NCI-H2171 (cell line): Measurements from ENCODE around the gene NXPH1.

ENCODE experiments used
- DNase-seq: peaks from one replicate; lab custom pipeline; 2025; lab: John Stamatoyannopoulos, UW

NXPH1 gene

DNA sequence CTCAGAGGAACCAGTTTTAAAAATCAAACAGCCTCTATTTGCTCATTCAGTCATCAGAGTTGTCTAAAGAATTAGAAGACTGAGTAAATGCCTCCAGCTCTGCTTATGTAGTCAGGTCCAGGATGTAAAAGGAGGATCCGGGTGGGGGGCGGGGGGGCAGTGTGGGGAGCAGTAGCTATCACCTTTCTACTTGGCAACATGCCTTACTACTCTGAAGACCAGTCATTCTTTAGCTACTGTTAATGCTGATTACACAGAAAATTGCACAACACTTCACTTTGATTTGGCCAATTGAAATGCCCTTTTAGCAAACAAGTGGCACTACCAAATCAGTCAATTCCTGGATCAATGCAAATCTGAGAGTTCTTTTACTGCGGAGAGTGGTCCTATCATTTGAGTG, 164.2 kb downstream of the NXPH1 start:
- DNase-seq, result no peak

DNA sequence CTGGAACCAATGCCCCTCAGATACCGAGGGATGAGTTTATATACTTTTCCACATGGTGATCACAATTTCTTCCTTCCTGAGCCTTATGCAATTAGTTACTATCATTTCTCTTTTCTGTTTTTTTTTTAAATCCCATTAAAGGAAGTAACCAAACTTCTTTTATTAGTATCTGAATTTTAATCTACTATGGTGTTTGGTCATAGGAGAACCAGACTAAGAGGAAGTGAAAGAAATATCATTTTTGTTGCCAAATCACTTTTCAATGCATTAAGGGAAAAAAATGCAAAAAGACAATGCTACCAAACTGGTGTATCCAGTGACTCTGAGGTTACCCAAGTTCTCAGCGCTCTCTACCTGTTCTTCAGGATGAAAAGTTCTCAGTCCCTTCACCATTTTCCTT, 167.7 kb downstream of the NXPH1 start:
- no peak for DNase-seq

GRCh38 chr7:8605221-8605620, 171.8 kb downstream of the NXPH1 start:
- DNase-seq, result no peak

- DNase-seq, result no peak
Measured at GRCh38 chr7:8612584-8612983, 179.2 kb downstream of the NXPH1 start.

- DNase-seq, result no peak
Measured at GRCh38 chr7:8613191-8613590, 179.8 kb downstream of the NXPH1 start.

DNA sequence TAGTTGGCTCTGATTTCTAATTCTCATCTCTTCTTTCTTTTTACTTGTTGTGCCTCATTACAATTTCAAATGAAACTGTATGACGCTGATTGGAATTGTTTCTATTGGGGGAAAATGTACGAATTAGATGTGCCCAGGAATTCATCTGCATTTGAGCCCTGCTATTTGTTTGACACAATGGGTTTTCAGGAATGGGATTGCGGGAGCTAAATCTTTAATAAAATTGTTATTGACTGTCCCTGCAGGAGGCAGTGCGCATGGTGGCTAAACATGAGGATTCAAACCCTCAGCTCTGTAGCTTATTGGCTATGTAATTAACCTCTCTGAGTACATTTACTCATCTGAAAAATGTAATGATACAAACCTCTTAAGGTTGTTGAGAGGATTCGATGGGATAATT, 181.6 kb downstream of the NXPH1 start:
- DNase-seq, result no peak

DNA sequence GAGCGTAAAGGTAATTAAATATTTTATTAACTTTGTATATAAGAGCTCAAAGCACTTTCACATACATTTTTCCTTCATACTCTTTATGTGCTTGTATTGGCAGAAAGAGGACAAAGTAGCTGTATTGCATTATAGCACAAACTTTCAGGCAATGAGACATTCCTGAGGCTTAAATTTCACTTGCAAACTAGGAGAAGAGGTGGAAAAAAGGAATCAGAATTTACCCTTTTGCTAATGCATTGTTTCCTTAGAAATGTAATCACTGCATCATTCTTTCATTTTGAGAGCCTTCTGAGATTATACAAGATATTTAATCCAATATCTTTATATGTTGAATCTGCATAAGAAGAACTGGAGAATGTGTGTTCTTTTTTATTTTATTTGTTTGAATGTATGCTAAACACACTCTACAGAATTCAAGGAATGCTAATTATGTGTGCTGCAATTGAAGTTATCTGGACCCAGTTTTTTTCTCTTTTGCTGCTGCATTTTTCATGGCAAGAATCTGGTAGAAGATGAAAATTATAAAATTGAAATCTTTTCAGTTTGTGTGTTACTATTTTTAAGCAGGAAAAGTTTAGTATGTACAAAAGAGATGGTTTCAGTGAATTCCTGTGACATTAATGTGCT, 185.1 kb downstream of the NXPH1 start:
- DNase-seq, result no peak

GRCh38 chr7:8620169-8620568, 186.8 kb downstream of the NXPH1 start:
- DNase-seq, result no peak

DNA sequence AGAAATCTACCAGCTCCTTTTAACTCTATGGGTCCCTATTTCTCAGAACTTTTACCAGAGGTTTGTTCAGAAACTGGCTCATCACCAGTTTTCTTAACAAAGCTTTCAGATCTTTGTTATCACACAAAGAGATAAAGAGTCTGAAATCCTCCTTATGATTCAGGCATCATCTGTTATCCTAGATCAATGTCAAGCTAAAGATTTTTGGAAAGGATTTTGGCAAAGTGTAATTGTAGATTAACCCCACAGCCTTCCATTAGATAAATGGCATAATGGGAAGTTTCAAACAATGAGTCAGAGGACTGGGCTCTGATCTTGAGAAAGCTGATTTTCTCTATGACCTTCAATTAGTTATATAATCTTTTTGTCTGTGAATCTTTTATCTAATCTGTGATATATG, 192.2 kb downstream of the NXPH1 start:
- no peak for DNase-seq

DNA sequence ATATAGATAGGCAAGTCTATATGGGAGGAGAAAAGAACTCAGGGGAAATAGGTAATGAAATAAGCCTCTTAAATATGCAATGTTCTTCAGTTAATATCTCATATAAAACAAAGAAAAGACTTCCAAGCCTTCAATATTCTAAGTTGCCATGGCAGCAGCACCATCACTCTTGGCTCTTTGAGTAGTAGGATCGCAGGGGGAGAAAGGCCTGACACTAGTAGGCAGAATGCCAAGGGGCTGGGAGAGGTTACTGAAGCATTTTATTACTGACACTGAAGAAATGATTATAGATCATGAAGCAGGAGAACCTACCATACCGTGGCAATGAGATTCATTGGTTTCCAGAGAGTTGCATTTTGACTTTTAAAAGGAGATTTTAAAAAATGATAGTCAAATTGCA, 193.9 kb downstream of the NXPH1 start:
- no peak for DNase-seq

DNA sequence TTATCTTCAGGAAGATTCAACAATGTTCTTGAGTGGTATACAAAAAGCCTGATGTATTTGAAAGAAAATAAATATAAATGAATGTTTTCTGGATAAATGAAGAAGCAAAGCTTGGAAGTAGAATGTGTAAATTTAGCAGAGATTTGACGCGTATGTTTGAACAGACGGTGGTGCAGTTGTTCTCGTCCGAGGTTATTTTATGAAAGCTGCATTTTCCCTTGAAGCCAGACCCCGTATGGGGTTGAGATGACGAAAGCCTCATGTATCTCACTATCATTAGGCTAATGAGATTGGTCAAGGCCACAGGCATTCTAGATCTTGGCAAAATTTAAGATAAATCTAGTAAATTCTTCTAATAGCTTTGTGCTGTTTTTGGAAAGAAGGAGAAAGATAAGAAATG, 195.2 kb downstream of the NXPH1 start:
- DNase-seq, result no peak

GRCh38 chr7:8629504-8629903, 196.1 kb downstream of the NXPH1 start:
- no peak for DNase-seq

- DNase-seq, result no peak
Measured at GRCh38 chr7:8637322-8637721, 203.9 kb downstream of the NXPH1 start.

DNA sequence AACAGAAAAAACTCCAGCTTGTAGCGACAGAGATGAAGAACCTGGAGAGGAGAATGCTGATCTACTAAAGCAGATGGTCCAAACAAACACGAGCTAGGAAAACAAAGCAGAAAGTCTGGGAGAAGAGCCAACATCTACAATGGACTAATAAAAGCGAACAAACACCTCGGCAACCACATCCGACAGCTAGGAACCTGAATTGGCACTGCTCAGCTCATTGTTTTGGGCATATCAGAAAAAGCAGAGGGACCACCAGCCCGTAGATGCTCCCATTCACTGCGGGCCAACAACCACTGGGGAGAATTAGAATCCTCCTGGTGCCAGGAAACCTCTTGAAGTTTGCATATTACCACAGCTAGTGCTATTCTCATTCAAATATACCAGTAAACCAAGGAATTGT, 204.7 kb downstream of the NXPH1 start:
- DNase-seq, result peak; percentile 90

DNA sequence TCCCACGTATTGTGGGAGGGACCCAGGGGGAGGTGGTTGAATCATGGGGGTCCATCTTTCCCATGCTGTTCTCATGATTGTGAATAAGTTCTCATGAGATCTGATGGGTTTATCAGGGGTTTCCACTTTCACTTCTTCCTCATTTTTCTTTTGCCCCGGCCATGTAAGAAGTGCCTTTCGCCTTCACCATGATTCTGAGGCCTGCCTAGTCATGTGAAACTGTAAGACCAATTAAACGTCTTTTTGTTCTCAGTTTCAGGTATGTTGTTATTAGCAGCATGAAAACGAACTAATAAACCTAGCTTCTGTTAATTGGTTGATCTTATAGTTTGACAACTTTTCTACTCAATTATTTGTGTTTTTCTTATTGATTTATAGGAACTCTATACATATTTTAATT, 206.3 kb downstream of the NXPH1 start:
- DNase-seq, result no peak

DNA sequence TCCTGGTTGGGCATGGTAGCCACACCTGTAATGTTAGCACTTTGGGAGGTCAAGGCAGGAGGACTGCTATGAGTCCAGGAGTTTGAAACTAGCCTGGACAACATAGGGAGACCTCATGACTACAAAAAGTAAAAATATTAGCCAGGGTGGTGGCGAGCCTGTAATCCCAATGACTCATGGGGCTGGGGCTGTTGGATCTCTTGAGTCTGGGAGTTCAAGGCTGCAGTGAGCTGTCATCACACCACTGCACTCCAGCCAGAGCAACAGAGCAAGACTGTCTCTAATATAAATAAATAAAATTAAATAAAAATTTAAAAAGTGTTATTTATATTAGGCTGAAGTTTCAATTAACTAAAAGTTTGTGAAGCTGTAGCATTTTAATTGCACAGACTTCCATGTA, 207.3 kb downstream of the NXPH1 start:
- no peak for DNase-seq

DNA sequence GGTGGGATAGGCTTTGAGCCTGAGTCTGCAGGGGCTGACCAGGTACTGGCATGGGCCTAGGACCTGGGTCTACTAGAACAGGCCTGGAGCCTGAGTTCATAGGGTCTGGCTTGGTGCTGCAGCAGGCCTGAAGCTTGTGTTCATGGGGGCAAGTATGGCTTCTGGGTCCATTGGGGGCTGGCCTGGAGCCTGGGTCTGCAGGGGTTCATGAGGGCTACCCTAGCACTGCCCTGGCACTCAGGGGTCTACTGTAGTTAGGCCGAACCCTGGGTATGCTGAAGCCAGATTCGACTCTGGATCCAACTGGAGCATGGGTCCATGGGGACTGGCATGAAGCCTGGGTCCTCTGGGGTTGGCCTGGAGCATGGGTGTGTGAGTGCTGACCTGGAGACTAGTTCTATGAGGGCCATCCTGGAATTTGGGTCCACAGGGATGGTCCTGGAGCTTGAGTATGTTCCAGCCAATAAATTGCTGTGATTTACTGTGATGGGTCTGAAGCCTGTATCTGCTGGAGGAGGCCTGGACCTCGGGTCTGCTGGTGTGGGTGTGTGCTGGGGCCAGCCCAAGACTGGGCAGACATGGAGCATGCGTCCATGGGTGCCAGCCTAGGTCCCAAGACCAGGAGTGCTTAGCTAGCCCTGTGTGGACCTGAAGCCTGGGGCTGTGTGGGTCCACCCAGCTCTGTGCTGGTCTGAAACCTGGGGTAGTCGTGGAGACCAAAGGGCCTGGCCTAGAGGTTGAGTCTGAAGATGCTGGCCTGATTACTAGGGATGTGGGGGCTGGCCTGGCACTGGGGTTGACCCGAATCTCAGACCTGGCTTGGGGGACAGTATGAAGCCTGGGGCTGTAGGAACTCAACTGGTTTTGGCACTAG, 235.5 kb downstream of the NXPH1 start:
- DNase-seq, result no peak

GRCh38 chr7:8669501-8669851, 236.1 kb downstream of the NXPH1 start:
- DNase-seq, result no peak

DNA sequence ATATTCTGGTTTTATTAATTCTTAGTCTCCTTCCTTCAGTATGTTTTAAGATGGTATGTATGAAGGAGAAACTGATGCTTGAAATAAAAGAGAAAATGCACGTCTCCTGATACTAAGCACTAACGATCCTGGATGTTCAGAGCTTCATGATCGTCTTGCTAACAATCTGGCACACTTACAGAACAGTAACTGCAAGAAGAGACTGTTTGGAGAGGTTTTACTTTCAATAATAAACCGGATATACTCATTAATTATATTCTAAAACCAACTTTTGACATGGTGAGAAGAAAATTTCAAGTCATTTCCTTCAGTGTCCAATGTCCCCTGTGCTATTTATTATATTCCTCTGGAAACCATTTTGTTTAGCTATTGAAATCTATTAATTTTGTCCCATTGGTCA, 251.0 kb downstream of the NXPH1 start:
- DNase-seq, result no peak

DNA sequence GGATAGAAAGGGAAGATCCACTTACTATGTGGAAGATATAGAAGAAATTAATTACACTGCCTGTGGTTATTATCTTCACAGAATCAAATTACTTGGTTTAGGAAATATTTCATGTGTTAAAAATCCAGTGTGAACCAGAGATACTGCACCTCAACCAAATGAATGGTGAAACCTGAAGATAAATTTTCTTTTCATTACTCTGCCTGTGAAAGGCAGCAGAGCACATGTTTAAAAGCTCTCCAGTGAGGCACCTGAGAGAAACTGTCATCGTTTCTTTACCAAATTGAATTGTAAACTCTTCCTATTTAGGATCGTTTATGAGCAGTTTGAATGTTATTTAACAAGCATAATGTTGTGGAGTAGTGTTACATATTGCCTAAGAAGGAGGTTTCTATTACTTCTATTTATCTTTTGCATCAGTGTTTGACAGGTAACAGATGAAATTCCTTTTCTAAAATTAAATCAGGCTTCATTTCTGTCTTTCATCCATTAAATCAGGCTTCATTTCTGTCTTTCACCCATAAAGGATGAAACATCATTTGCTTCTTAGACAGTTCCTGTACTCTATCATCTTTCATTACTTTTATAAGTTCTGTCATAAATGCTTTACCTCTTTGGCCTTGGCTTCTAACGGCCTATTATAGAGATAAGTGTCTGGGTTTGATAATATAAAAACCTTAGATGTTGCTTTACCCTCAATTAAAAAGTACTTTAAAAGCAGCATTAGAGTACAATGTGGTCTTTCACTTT, 266.6 kb downstream of the NXPH1 start:
- no peak for DNase-seq

DNA sequence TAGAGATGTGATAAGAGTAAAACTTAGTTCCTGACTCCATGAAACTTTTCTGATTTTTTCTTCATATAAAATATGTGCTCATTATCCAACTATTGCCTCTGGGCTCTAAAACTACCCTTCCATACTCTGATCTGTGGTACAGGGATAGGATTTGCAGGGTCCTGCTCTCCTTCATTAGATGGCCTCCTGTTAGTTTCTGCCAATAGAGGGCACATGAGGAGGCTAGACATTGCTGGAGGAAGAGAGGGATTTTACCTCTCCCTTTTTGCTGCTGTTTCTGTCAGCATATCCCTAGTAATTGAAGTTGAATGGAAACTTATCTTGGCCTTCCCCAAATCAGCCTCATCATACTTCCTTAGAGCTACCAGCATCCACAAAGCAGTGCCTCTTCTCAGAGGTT, 269.4 kb downstream of the NXPH1 start:
- DNase-seq, result no peak

DNA sequence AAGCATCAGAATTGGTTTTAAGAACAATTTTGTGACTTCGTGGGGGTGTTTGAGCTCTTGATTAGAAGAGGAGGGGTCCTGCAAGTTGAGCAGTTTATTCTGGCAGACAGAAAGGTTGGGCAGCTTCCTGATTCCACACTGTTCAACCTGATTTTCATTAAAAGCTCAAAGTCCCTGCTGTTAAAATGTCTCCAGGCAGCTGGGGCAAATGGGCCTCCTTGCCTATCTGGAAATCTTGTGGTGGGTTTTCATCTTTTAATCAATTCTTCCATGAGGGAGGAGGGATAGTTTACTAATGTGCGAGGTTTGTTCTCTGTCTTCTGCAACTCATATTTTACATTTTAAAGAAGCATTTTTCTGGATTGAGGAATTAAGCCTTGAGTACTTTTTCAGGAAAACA, 276.7 kb downstream of the NXPH1 start:
- DNase-seq, result no peak

- no peak for DNase-seq
Measured at GRCh38 chr7:8714791-8715190, 281.4 kb downstream of the NXPH1 start.
